ENCODE data around the gene TNIK.
"Not testable (repeated sequence)": the region's sequence is repeated elsewhere in the genome, so short reads cannot be mapped to it uniquely, and the experiment has no call there.

TNIK gene

GRCh38 chr3:171122861-171123260 is 337.3 kb downstream of the TNIK start:
- Histone ChIP-seq H3K27me3 (ENCODE audit: low read depth, low read length) (no peaks in the 10 kb centered on the region), H3K27ac (ENCODE audit: low read length) (no peak overlapping the region), H4K20me1 (ENCODE audit: insufficient read depth, low read length) (no peaks in the 10 kb centered on the region), H3K4me1 (ENCODE audit: low read length) (no peaks in the 10 kb centered on the region), H3K9me3 (ENCODE audit: insufficient read depth, low read length) (no peaks in the 10 kb centered on the region), H3K9ac (ENCODE audit: low read length) (no peak overlapping the region), H3K36me3 (replicated peaks; ENCODE audit: low read depth, low read length) (peaks cover 52% of the 10 kb centered on the region), H3K79me2 (ENCODE audit: low read length) (no peaks in the 10 kb centered on the region), H3K4me3 (ENCODE audit: low read length) (no peak overlapping the region), H2AFZ (ENCODE audit: low read depth, low read length) (no peak overlapping the region), H3K4me2 (ENCODE audit: low read length) (no peak overlapping the region)
- TF ChIP-seq CTCF (IDR thresholded peaks at IDR 0.05; ENCODE audit: low read depth, low read length), result no peak

- no peak for TF ChIP-seq EZH2phosphoT487 (IDR thresholded peaks at IDR 0.05; ENCODE audit: low read depth)
- TF ChIP-seq CTCF (IDR thresholded peaks at IDR 0.05; ENCODE audit: low read depth, low read length), result no peak
- H2AFZ ChIP-seq (ENCODE audit: low read depth, low read length), result no peak overlapping the region
- no peak overlapping the region for H3K9ac ChIP-seq (ENCODE audit: low read length)
- H3K27ac ChIP-seq (ENCODE audit: low read length), result no peak overlapping the region
- H3K9me3 ChIP-seq (ENCODE audit: insufficient read depth, low read length), result no peaks in the 10 kb centered on the region
- H3K4me2 ChIP-seq (ENCODE audit: low read length), result no peak overlapping the region
- no peak overlapping the region for H3K4me3 ChIP-seq (ENCODE audit: low read length)
- no peaks in the 10 kb centered on the region for H4K20me1 ChIP-seq (ENCODE audit: insufficient read depth, low read length)
- no peaks in the 10 kb centered on the region for H3K4me1 ChIP-seq (ENCODE audit: low read length)
- no peaks in the 10 kb centered on the region for H3K79me2 ChIP-seq (ENCODE audit: low read length)
- no peaks in the 10 kb centered on the region for H3K27me3 ChIP-seq (ENCODE audit: low read depth, low read length)
- H3K36me3 ChIP-seq (replicated peaks; ENCODE audit: low read depth, low read length), result peaks cover 52% of the 10 kb centered on the region
Measured at GRCh38 chr3:171122240-171122639, 338.0 kb downstream of the TNIK start.

GRCh38 chr3:171121801-171122200 is 338.4 kb downstream of the TNIK start:
- no peaks in the 10 kb centered on the region for H3K27me3 ChIP-seq (ENCODE audit: low read depth, low read length)
- H3K9me3 ChIP-seq (ENCODE audit: insufficient read depth, low read length), result no peaks in the 10 kb centered on the region
- H3K9ac ChIP-seq (ENCODE audit: low read length), result no peak overlapping the region
- no peak overlapping the region for H3K4me3 ChIP-seq (ENCODE audit: low read length)
- TF ChIP-seq EZH2phosphoT487 (IDR thresholded peaks at IDR 0.05; ENCODE audit: low read depth) (no peak), CTCF (IDR thresholded peaks at IDR 0.05; ENCODE audit: low read depth, low read length) (no peak)
- no peak overlapping the region for H3K27ac ChIP-seq (ENCODE audit: low read length)
- H3K4me2 ChIP-seq (ENCODE audit: low read length), result no peak overlapping the region
- no peaks in the 10 kb centered on the region for H3K79me2 ChIP-seq (ENCODE audit: low read length)
- no peaks in the 10 kb centered on the region for H4K20me1 ChIP-seq (ENCODE audit: insufficient read depth, low read length)
- no peaks in the 10 kb centered on the region for H3K4me1 ChIP-seq (ENCODE audit: low read length)
- no peak overlapping the region for H2AFZ ChIP-seq (ENCODE audit: low read depth, low read length)
- peaks cover 56% of the 10 kb centered on the region for H3K36me3 ChIP-seq (replicated peaks; ENCODE audit: low read depth, low read length)

- H2AFZ ChIP-seq (ENCODE audit: low read depth, low read length); H3K27ac ChIP-seq (ENCODE audit: low read length); H3K79me2 ChIP-seq (ENCODE audit: low read length); H3K4me1 ChIP-seq (ENCODE audit: low read length); H3K9ac ChIP-seq (ENCODE audit: low read length); H3K9me3 ChIP-seq (ENCODE audit: insufficient read depth, low read length); H3K4me2 ChIP-seq (ENCODE audit: low read length); H4K20me1 ChIP-seq (ENCODE audit: insufficient read depth, low read length); H3K27me3 ChIP-seq (ENCODE audit: low read depth, low read length); H3K4me3 ChIP-seq (ENCODE audit: low read length): not testable (repeated sequence)
- H3K36me3 ChIP-seq (replicated peaks; ENCODE audit: low read depth, low read length), result peaks cover 48% of the 10 kb centered on the region
Measured at GRCh38 chr3:171119402-171119801, 340.8 kb downstream of the TNIK start.

- not testable (repeated sequence) for H3K79me2 ChIP-seq (ENCODE audit: low read length); H2AFZ ChIP-seq (ENCODE audit: low read depth, low read length); H3K4me3 ChIP-seq (ENCODE audit: low read length); H3K4me1 ChIP-seq (ENCODE audit: low read length); H4K20me1 ChIP-seq (ENCODE audit: insufficient read depth, low read length); H3K27me3 ChIP-seq (ENCODE audit: low read depth, low read length); H3K4me2 ChIP-seq (ENCODE audit: low read length); H3K9ac ChIP-seq (ENCODE audit: low read length); H3K9me3 ChIP-seq (ENCODE audit: insufficient read depth, low read length); H3K27ac ChIP-seq (ENCODE audit: low read length)
- H3K36me3 ChIP-seq (replicated peaks; ENCODE audit: low read depth, low read length), result peaks cover 46% of the 10 kb centered on the region
Measured at GRCh38 chr3:171118993-171119392, 341.2 kb downstream of the TNIK start.
